ENCODE measurements around the gene TEKT2.

The TEKT2 gene

GRCh38 chr1:36135330-36135667 lies 51.4 kb downstream of the TEKT2 start:
- no peaks in the 10 kb centered on the region for H3K27me3 ChIP-seq (replicated peaks in 2 of 5; ENCODE audit: control insufficient read depth in 4 of 5, insufficient read depth in 5 of 5, low read length in 4 of 5)
- H3K4me3 ChIP-seq (ENCODE audit: control insufficient read depth in 1 of 7, extremely low read depth in 1 of 7, insufficient read depth in 4 of 7, low read depth in 2 of 7, low read length in 6 of 7), result no peak overlapping the region
- H3K27ac ChIP-seq (ENCODE audit: insufficient read depth in 1 of 2, low read depth in 1 of 2, low read length in 2 of 2, poor library complexity in 1 of 2, severe bottlenecking in 2 of 2), result no peak overlapping the region
- peaks cover 0 to 2% (median 1%) of the 10 kb centered on the region in 4 experiments for H3K4me1 ChIP-seq (ENCODE audit: control extremely low read depth in 1 of 4, control insufficient read depth in 4 of 4, insufficient read depth in 4 of 4, low read length in 3 of 4)
- no peak for DNase-seq
- H3K9me3 ChIP-seq (ENCODE audit: control extremely low read depth in 1 of 5, control insufficient read depth in 4 of 5, insufficient read depth in 2 of 5, low read depth in 1 of 5, low read length in 4 of 5), result no peaks in the 10 kb centered on the region
- WGBS (ENCODE audit: insufficient coverage), result no CpG with 5 or more reads among the region's 6 CpGs
- H3K36me3 ChIP-seq (ENCODE audit: control insufficient read depth in 4 of 4, insufficient read depth in 4 of 4, low read length in 3 of 4), result peaks cover 2 to 38% (median 29%) of the 10 kb centered on the region in 4 experiments
- POLR2A ChIA-PET, result interaction anchor here (1.3 kb wide), 1 partner anchor 25 kb away, joined by 3 read pairs; no protein-coding TSS in a partner anchor
- CTCF ChIA-PET, result interaction anchor here (0.7 to 11.5 kb wide), 14 partner anchors 10 to 284 kb away, joined by 3 to 283 read pairs (median 11); partner anchors contain the start of genes ADPRS and TRAPPC3

GRCh38 chr1:36135796-36136195 lies 51.9 kb downstream of the TEKT2 start:
- H3K4me3 ChIP-seq (ENCODE audit: control insufficient read depth in 1 of 7, extremely low read depth in 1 of 7, insufficient read depth in 4 of 7, low read depth in 2 of 7, low read length in 6 of 7), result no peak overlapping the region
- no peaks in the 10 kb centered on the region for H3K9me3 ChIP-seq (ENCODE audit: control extremely low read depth in 1 of 5, control insufficient read depth in 4 of 5, insufficient read depth in 2 of 5, low read depth in 1 of 5, low read length in 4 of 5)
- CTCF ChIA-PET, result interaction anchor here (0.9 to 11.5 kb wide), 10 partner anchors 10 to 156 kb away, joined by 3 to 283 read pairs (median 15); partner anchors contain the start of genes ADPRS and TRAPPC3
- no peaks in the 10 kb centered on the region for H3K27me3 ChIP-seq (replicated peaks in 2 of 5; ENCODE audit: control insufficient read depth in 4 of 5, insufficient read depth in 5 of 5, low read length in 4 of 5)
- H3K4me1 ChIP-seq (ENCODE audit: control extremely low read depth in 1 of 4, control insufficient read depth in 4 of 4, insufficient read depth in 4 of 4, low read length in 3 of 4), result peaks cover 0 to 6% (median 3%) of the 10 kb centered on the region in 4 experiments
- POLR2A ChIA-PET, result no interaction called here
- H3K36me3 ChIP-seq (ENCODE audit: control insufficient read depth in 4 of 4, insufficient read depth in 4 of 4, low read length in 3 of 4), result peaks cover 2 to 39% (median 30%) of the 10 kb centered on the region in 4 experiments
- H3K27ac ChIP-seq (ENCODE audit: insufficient read depth in 1 of 2, low read depth in 1 of 2, low read length in 2 of 2, poor library complexity in 1 of 2, severe bottlenecking in 2 of 2), result no peak overlapping the region
- DNase-seq, result no peak

GRCh38 chr1:36136535-36136934 lies 52.6 kb downstream of the TEKT2 start:
- Histone ChIP-seq H3K27me3 (replicated peaks in 2 of 5; ENCODE audit: control insufficient read depth in 4 of 5, insufficient read depth in 5 of 5, low read length in 4 of 5) (no peaks in the 10 kb centered on the region), H3K36me3 (ENCODE audit: control insufficient read depth in 4 of 4, insufficient read depth in 4 of 4, low read length in 3 of 4) (peaks cover 2 to 39% (median 30%) of the 10 kb centered on the region in 4 experiments), H3K9me3 (ENCODE audit: control extremely low read depth in 1 of 5, control insufficient read depth in 4 of 5, insufficient read depth in 2 of 5, low read depth in 1 of 5, low read length in 4 of 5) (no peaks in the 10 kb centered on the region), H3K4me1 (ENCODE audit: control extremely low read depth in 1 of 4, control insufficient read depth in 4 of 4, insufficient read depth in 4 of 4, low read length in 3 of 4) (peaks cover 0 to 6% (median 4%) of the 10 kb centered on the region in 4 experiments), H3K27ac (ENCODE audit: insufficient read depth in 1 of 2, low read depth in 1 of 2, low read length in 2 of 2, poor library complexity in 1 of 2, severe bottlenecking in 2 of 2) (no peak overlapping the region), H3K4me3 (ENCODE audit: control insufficient read depth in 1 of 7, extremely low read depth in 1 of 7, insufficient read depth in 4 of 7, low read depth in 2 of 7, low read length in 6 of 7) (no peak overlapping the region)
- WGBS (ENCODE audit: insufficient coverage), result 86% methylated on average over 1 of the region's 1 CpG
- no peak for DNase-seq
- POLR2A ChIA-PET, result interaction anchor here (0.6 kb wide), 1 partner anchor 11 kb away, joined by 3 read pairs; the partner anchor contains the start of gene COL8A2
- CTCF ChIA-PET, result interaction anchor here (0.9 to 11.5 kb wide), 10 partner anchors 9 to 155 kb away, joined by 3 to 283 read pairs (median 7); partner anchors contain the start of genes ADPRS and TRAPPC3

- Histone ChIP-seq H3K27me3 (replicated peaks in 2 of 5; ENCODE audit: control insufficient read depth in 4 of 5, insufficient read depth in 5 of 5, low read length in 4 of 5) (no peaks in the 10 kb centered on the region), H3K36me3 (ENCODE audit: control insufficient read depth in 4 of 4, insufficient read depth in 4 of 4, low read length in 3 of 4) (peaks cover 2 to 39% (median 30%) of the 10 kb centered on the region in 4 experiments), H3K27ac (ENCODE audit: insufficient read depth in 1 of 2, low read depth in 1 of 2, low read length in 2 of 2, poor library complexity in 1 of 2, severe bottlenecking in 2 of 2) (no peak overlapping the region), H3K9me3 (ENCODE audit: control extremely low read depth in 1 of 5, control insufficient read depth in 4 of 5, insufficient read depth in 2 of 5, low read depth in 1 of 5, low read length in 4 of 5) (no peaks in the 10 kb centered on the region), H3K4me3 (ENCODE audit: control insufficient read depth in 1 of 7, extremely low read depth in 1 of 7, insufficient read depth in 4 of 7, low read depth in 2 of 7, low read length in 6 of 7) (no peak overlapping the region), H3K4me1 (ENCODE audit: control extremely low read depth in 1 of 4, control insufficient read depth in 4 of 4, insufficient read depth in 4 of 4, low read length in 3 of 4) (peaks cover 2 to 9% (median 5%) of the 10 kb centered on the region in 4 experiments)
- WGBS (ENCODE audit: insufficient coverage), result 92% methylated on average over 5 of the region's 5 CpGs
- no peak for DNase-seq
- CTCF ChIA-PET, result interaction anchor here (0.9 to 11.5 kb wide), 7 partner anchors 8 to 51 kb away, joined by 4 to 283 read pairs (median 33); partner anchors contain the start of genes ADPRS and TRAPPC3
- POLR2A ChIA-PET, result no interaction called here
Measured at GRCh38 chr1:36137226-36137625, 53.3 kb downstream of the TEKT2 start.

GRCh38 chr1:36137776-36138175 lies 53.9 kb downstream of the TEKT2 start:
- POLR2A ChIA-PET, result no interaction called here
- WGBS (ENCODE audit: insufficient coverage), result 100% methylated on average over 2 of the region's 3 CpGs
- H3K27ac ChIP-seq (ENCODE audit: insufficient read depth in 1 of 2, low read depth in 1 of 2, low read length in 2 of 2, poor library complexity in 1 of 2, severe bottlenecking in 2 of 2), result no peak overlapping the region
- CTCF ChIA-PET, result interaction anchor here (1.2 to 11.5 kb wide), 5 partner anchors 11 to 45 kb away, joined by 4 to 283 read pairs (median 5); partner anchors contain the start of genes ADPRS and TRAPPC3
- no peak overlapping the region for H3K4me3 ChIP-seq (ENCODE audit: control insufficient read depth in 1 of 7, extremely low read depth in 1 of 7, insufficient read depth in 4 of 7, low read depth in 2 of 7, low read length in 6 of 7)
- H3K9me3 ChIP-seq (ENCODE audit: control extremely low read depth in 1 of 5, control insufficient read depth in 4 of 5, insufficient read depth in 2 of 5, low read depth in 1 of 5, low read length in 4 of 5), result no peaks in the 10 kb centered on the region
- no peaks in the 10 kb centered on the region for H3K27me3 ChIP-seq (replicated peaks in 2 of 5; ENCODE audit: control insufficient read depth in 4 of 5, insufficient read depth in 5 of 5, low read length in 4 of 5)
- H3K4me1 ChIP-seq (ENCODE audit: control extremely low read depth in 1 of 4, control insufficient read depth in 4 of 4, insufficient read depth in 4 of 4, low read length in 3 of 4), result peaks cover 2 to 11% (median 6%) of the 10 kb centered on the region in 4 experiments
- peaks cover 2 to 39% (median 30%) of the 10 kb centered on the region in 4 experiments for H3K36me3 ChIP-seq (ENCODE audit: control insufficient read depth in 4 of 4, insufficient read depth in 4 of 4, low read length in 3 of 4)
- DNase-seq, result no peak

All from common myeloid progenitor, CD34-positive (primary cell).